Loucy (cell line): Measurements from ENCODE around the gene DHRS11.

Source experiments
- H2AFZ ChIP-seq: fragments of 200-600 bp; sonication (generic); 2 replicates; pipeline ENCODE4 v1.6.0; 2016; ENCODE audit warnings: antibody characterized with exemption, mild to moderate bottlenecking, low read length, moderate library complexity
- H3F3A ChIP-seq: fragments of 200-600 bp; 2 replicates; pipeline ENCODE4 v1.6.0; 2016; ENCODE audit warnings: antibody characterized with exemption, low read depth, mild to moderate bottlenecking
- H3K27me3 ChIP-seq: fragments of 200-600 bp; sonication (generic); 2 replicates; pipeline ENCODE4 v1.6.1; 2014; ENCODE audit warnings: low read length, mild to moderate bottlenecking; ENCODE audit not compliant: insufficient read depth, poor library complexity, severe bottlenecking
- H3K36me3 ChIP-seq: fragments of 200-600 bp; sonication (generic); 2 replicates; pipeline ENCODE4 v1.6.1; 2016; ENCODE audit warnings: low read length; ENCODE audit not compliant: insufficient read depth
- H3K4me1 ChIP-seq: fragments of 200-600 bp; sonication (generic); 2 replicates; pipeline ENCODE4 v1.5.1; 2014; ENCODE audit warnings: low read length, mild to moderate bottlenecking; ENCODE audit not compliant: insufficient read depth, poor library complexity, severe bottlenecking
- H3K4me2 ChIP-seq: fragments of 200-600 bp; sonication (generic); 2 replicates; pipeline ENCODE4 v1.6.0; 2014; ENCODE audit warnings: antibody characterized with exemption, low read length, low read depth, mild to moderate bottlenecking; ENCODE audit not compliant: poor library complexity, severe bottlenecking
- H3K4me3 ChIP-seq: fragments of 200-600 bp; sonication (generic); 2 replicates; pipeline ENCODE4 v1.5.1; 2014; ENCODE audit warnings: low read length, mild to moderate bottlenecking, mixed read lengths; ENCODE audit not compliant: poor library complexity, severe bottlenecking
- H3K79me2 ChIP-seq: fragments of 200-600 bp; sonication (generic); 2 replicates; pipeline ENCODE4 v1.6.1; 2014; ENCODE audit warnings: low read length; ENCODE audit not compliant: insufficient read depth
- H3K9ac ChIP-seq: fragments of 200-600 bp; sonication (generic); 2 replicates; pipeline ENCODE4 v1.6.0; 2014; ENCODE audit warnings: mild to moderate bottlenecking, low read depth, low read length, moderate library complexity; ENCODE audit not compliant: poor library complexity, severe bottlenecking
- H3K9me2 ChIP-seq: fragments of 200-600 bp; sonication (generic); replicated peaks from 2 replicates; pipeline ENCODE4 v1.6.1; 2016; ENCODE audit warnings: low read depth, low read length, mixed read lengths
- H3K9me3 ChIP-seq: fragments of 200-600 bp; sonication (generic); 2 replicates; pipeline ENCODE4 v1.6.1; 2014; ENCODE audit warnings: mild to moderate bottlenecking, antibody characterized with exemption, low read length, low read depth; ENCODE audit not compliant: insufficient read depth
- H4K20me1 ChIP-seq: fragments of 200-600 bp; sonication (generic); 2 replicates; pipeline ENCODE4 v1.6.0; 2014; ENCODE audit warnings: antibody characterized with exemption, low read length, mild to moderate bottlenecking; ENCODE audit not compliant: insufficient read depth, poor library complexity, severe bottlenecking
- CTCF ChIP-seq: fragments of 200-600 bp; sonication (generic); conservative IDR thresholded peaks from 2 replicates; pipeline ENCODE4 v1.5.1; 2014; ENCODE audit warnings: mild to moderate bottlenecking, antibody characterized with exemption, low read length
- EZH2phosphoT487 ChIP-seq: fragments of 200-600 bp; IDR thresholded peaks from 2 replicates; pipeline ENCODE4 v1.6.1; 2018; ENCODE audit warnings: antibody characterized with exemption, mild to moderate bottlenecking, moderate library complexity, borderline replicate concordance

DHRS11 gene

GRCh38 chr17:36645422-36645821 lies 53.7 kb downstream of the DHRS11 start:
- Histone ChIP-seq H3K36me3 (no peaks in the 10 kb centered on the region), H3K27me3 (no peaks in the 10 kb centered on the region)
- TF ChIP-seq CTCF: no peak
- no peak for TF ChIP-seq EZH2phosphoT487

GRCh38 chr17:36647636-36648035 lies 56.0 kb downstream of the DHRS11 start:
- Histone ChIP-seq H3K36me3 (no peaks in the 10 kb centered on the region), H3K4me2 (no peak overlapping the region), H4K20me1 (no peaks in the 10 kb centered on the region), H3K9ac (no peak overlapping the region), H3F3A (no peaks in the 10 kb centered on the region), H3K4me1 (peaks cover 13% of the 10 kb centered on the region), H3K9me2 (no peaks in the 10 kb centered on the region), H3K4me3 (no peak overlapping the region), H3K9me3 (no peaks in the 10 kb centered on the region), H3K79me2 (no peaks in the 10 kb centered on the region), H2AFZ (no peak overlapping the region), H3K27me3 (no peaks in the 10 kb centered on the region)
- TF ChIP-seq EZH2phosphoT487 (no peak), CTCF (no peak)

More at GRCh38 chr17:36645422-36645821, 53.7 kb downstream of the DHRS11 start:
- no peaks in the 10 kb centered on the region for H3K79me2 ChIP-seq
- H3F3A ChIP-seq: no peaks in the 10 kb centered on the region
- no peaks in the 10 kb centered on the region for H3K9me2 ChIP-seq
- H3K4me2 ChIP-seq: no peak overlapping the region
- no peak overlapping the region for H2AFZ ChIP-seq
- no peaks in the 10 kb centered on the region for H4K20me1 ChIP-seq
- H3K4me3 ChIP-seq: no peak overlapping the region
- H3K4me1 ChIP-seq: peaks cover 18% of the 10 kb centered on the region
- no peaks in the 10 kb centered on the region for H3K9me3 ChIP-seq
- H3K9ac ChIP-seq: no peak overlapping the region

DNA sequence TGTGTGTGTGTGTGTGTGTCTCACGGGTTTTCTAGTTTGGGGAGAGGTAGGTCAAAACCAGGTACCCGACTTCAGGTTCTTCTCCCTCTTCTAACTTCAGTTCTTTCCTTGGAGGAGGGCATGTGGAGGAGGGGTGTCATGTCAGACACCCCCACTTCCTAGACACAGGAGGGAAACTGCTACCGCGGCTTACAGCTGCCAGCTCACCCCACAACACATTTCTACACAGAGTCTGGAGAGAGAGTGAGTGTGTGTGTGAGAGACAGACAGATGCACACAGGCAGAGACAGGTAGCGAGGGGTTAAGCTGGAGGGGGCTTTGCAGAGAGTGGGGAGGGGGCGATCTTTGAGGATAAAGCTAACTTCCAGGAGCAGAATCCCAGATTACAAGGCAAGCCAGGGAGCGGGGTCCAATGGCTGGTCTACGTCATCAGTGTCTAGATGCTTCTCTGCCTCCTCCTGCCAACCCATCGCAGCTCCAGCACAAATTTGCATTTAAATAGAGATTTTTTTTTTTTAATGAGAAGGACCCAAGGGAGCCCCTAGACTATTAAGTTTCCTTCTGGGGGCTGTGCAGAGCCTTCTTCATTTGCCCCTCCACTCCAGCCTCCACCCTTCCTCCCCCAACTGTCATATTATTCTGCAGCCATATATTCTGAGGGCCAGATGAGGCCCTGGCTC lies 58.6 kb downstream of the DHRS11 start:
- Histone ChIP-seq H3F3A (no peaks in the 10 kb centered on the region), H2AFZ (no peak overlapping the region), H3K9ac (no peak overlapping the region), H3K4me2 (no peak overlapping the region), H3K4me1 (no peaks in the 10 kb centered on the region), H3K9me3 (no peaks in the 10 kb centered on the region), H3K79me2 (no peaks in the 10 kb centered on the region), H4K20me1 (no peaks in the 10 kb centered on the region), H3K27me3 (no peaks in the 10 kb centered on the region), H3K9me2 (no peaks in the 10 kb centered on the region), H3K36me3 (no peaks in the 10 kb centered on the region), H3K4me3 (no peak overlapping the region)
- TF ChIP-seq CTCF: no peak
- TF ChIP-seq EZH2phosphoT487: no peak
